PC-9 (cell line): ENCODE results near the gene OR2V1. TPM values are rescaled to one million over a fixed set of nuclear protein-coding genes. Genes with fewer than 3 reads are reported as not detected.

Experiments
- BruUV-seq: library from RNA; stranded (reverse); fragments of 400-500 nt; replicated peaks from 2 replicates; lab custom pipeline; 2021; lab: Mats Ljungman, UMichigan
- CTCF ChIA-PET: fragments of 300-600 bp; sonication (Branson Sonifier 250); formaldehyde crosslinking; loops from one replicate; lab custom pipeline; 2022; ENCODE audit warnings: antibody characterized with exemption; lab: Charles Lee
- POLR2A ChIA-PET: fragments of 300-600 bp; sonication (Branson Sonifier 250); formaldehyde crosslinking; loops from one replicate; lab custom pipeline; 2022; ENCODE audit warnings: antibody characterized with exemption; ENCODE audit not compliant: unreplicated experiment; lab: Charles Lee
- DNase-seq, 2 experiments: peaks; one replicate each; pipeline versions ENCODE4 v3.0.0 to v3.0.0-alpha.2; 2015 to 2022; ENCODE audit warnings: mixed read lengths in 1 of 2
- H2AFZ ChIP-seq: fragments of 200-600 bp; sonication (generic); 2 replicates; pipeline ENCODE4 v1.8.1; 2017; ENCODE audit warnings: antibody characterized with exemption
- H3F3A ChIP-seq: fragments of 200-600 bp; sonication (generic); 2 replicates; pipeline ENCODE4 v1.8.1; 2017; ENCODE audit warnings: antibody characterized with exemption, mild to moderate bottlenecking, low read depth; ENCODE audit not compliant: insufficient read depth
- H3K27ac ChIP-seq: fragments of 200-600 bp; sonication (generic); 2 replicates; pipeline ENCODE4 v1.6.1; 2016; ENCODE audit warnings: mixed run types
- H3K27me3 ChIP-seq: fragments of 200-600 bp; sonication (generic); 2 replicates; pipeline ENCODE4 v1.6.1; 2016; ENCODE audit warnings: low read depth, mixed run types; ENCODE audit not compliant: insufficient read depth
- H3K36me3 ChIP-seq: fragments of 200-600 bp; sonication (generic); 2 replicates; pipeline ENCODE4 v1.6.1; 2016; ENCODE audit warnings: low read depth, mixed run types
- H3K4me1 ChIP-seq: fragments of 200-600 bp; sonication (generic); replicated peaks from 2 replicates; pipeline ENCODE4 v1.6.1; 2016; ENCODE audit warnings: mixed run types; ENCODE audit not compliant: insufficient read depth
- H3K4me2 ChIP-seq: fragments of 200-600 bp; sonication (generic); 2 replicates; pipeline ENCODE4 v1.6.1; 2017; ENCODE audit warnings: mixed run types
- H3K4me3 ChIP-seq: fragments of 200-600 bp; sonication (generic); 2 replicates; pipeline ENCODE4 v1.6.1; 2016; ENCODE audit warnings: mixed run types
- H3K79me2 ChIP-seq: fragments of 200-600 bp; sonication (generic); 2 replicates; pipeline ENCODE4 v1.6.1; 2017; ENCODE audit warnings: low read depth, mixed run types
- H3K9me2 ChIP-seq: fragments of 200-600 bp; sonication (generic); 2 replicates; pipeline ENCODE4 v1.8.1; 2017; ENCODE audit warnings: mild to moderate bottlenecking; ENCODE audit not compliant: insufficient read depth
- H3K9me3 ChIP-seq: fragments of 200-600 bp; sonication (generic); 2 replicates; pipeline ENCODE4 v1.8.1; 2016; ENCODE audit warnings: low read depth; ENCODE audit not compliant: insufficient read depth
- H4K20me1 ChIP-seq: fragments of 200-600 bp; sonication (generic); 2 replicates; pipeline ENCODE4 v1.8.1; 2017; ENCODE audit not compliant: insufficient read depth
- EZH2 ChIP-seq: fragments of 200-600 bp; sonication (generic); IDR thresholded peaks from 2 replicates; pipeline ENCODE4 v1.8.0; 2017; ENCODE audit warnings: antibody characterized with exemption, low read depth
- intact Hi-C: fragments of 100-400 bp; cut with micrococcal nuclease; formaldehyde crosslinking; loops from one replicate; pipeline ENCODE4 v1.10.0; 2022; ENCODE audit not compliant: unreplicated experiment
- total RNA-seq: library from RNA; stranded (reverse); gene quantifications from 2 replicates; pipeline ENCODE4 v1.2.3, GENCODE V29; 2021
- TF ChIP-seq, protein P1 (sequence below): fragments of 200-600 bp; sonication (generic); conservative IDR thresholded peaks from 2 replicates; pipeline ENCODE4 v1.6.1; 2017; ENCODE audit warnings: mixed run types, antibody characterized with exemption, mild to moderate bottlenecking, moderate library complexity

The OR2V1 gene
- total RNA-seq, 1 experiment from 2014 or later: not detected

DNA sequence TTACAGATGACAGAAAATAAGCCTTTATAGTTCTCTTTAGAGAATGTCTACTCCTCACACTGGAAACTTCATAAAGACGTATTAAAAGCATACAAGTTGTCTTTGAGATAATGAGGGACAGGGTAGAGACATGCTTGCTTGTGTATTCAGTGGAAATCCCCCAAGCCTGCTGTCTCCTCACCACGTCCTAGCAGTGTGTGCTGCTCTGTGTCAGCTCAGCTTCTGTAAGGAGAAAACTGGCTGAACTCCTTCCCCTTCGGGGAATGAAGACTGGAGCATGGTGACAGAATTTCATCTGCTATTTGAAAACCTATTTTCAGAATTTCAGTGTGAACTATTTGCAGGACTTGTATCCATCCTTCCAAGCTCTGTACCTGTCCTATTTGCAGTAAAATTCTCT is 25.8 kb upstream of the OR2V1 start:
- Histone ChIP-seq H3K27ac (no peak overlapping the region), H3K9me2 (no peaks in the 10 kb centered on the region), H3K4me1 (peaks cover 35% of the 10 kb centered on the region), H4K20me1 (no peaks in the 10 kb centered on the region), H3K79me2 (no peaks in the 10 kb centered on the region), H3K36me3 (no peaks in the 10 kb centered on the region), H3K27me3 (no peaks in the 10 kb centered on the region), H3F3A (peaks cover 42% of the 10 kb centered on the region), H3K4me3 (no peak overlapping the region), H3K9me3 (peaks cover 4% of the 10 kb centered on the region; the same call in 1 of the 2 replicates), H2AFZ (no peak overlapping the region), H3K4me2 (no peak overlapping the region)
- POLR2A ChIA-PET: no interaction called here
- no peak for TF ChIP-seq EZH2
- TF ChIP-seq, protein P1, sequence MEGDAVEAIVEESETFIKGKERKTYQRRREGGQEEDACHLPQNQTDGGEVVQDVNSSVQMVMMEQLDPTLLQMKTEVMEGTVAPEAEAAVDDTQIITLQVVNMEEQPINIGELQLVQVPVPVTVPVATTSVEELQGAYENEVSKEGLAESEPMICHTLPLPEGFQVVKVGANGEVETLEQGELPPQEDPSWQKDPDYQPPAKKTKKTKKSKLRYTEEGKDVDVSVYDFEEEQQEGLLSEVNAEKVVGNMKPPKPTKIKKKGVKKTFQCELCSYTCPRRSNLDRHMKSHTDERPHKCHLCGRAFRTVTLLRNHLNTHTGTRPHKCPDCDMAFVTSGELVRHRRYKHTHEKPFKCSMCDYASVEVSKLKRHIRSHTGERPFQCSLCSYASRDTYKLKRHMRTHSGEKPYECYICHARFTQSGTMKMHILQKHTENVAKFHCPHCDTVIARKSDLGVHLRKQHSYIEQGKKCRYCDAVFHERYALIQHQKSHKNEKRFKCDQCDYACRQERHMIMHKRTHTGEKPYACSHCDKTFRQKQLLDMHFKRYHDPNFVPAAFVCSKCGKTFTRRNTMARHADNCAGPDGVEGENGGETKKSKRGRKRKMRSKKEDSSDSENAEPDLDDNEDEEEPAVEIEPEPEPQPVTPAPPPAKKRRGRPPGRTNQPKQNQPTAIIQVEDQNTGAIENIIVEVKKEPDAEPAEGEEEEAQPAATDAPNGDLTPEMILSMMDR: no peak
- BruUV-seq: no TSS peak
- CTCF ChIA-PET: interaction anchor here (0.6 kb wide), 1 partner anchor 105 kb away, joined by 4 read pairs; no protein-coding TSS in a partner anchor
- intact Hi-C loops: no loop called here
- DNase-seq: no peak

DNA sequence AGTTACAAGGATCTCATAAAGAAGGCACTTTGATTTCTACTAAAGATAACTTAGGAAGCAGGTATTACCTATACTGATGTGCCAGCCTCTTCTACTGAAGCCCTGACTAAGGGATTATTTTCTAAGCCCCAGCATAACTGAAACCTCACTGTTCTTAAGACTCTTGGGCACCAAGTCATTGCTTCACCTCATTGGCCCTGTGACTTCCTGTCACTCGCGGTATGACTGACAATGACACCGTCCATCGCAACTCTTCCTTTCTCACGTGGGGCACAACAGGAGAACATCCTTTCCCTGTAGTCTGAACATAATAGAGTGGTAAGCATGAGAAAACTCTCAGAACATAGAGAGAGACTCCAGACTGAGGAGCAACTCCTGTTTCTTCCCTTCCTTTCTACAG is 22.8 kb upstream of the OR2V1 start:
- H4K20me1 ChIP-seq: no peaks in the 10 kb centered on the region
- TF ChIP-seq, protein P1: no peak
- no peak for TF ChIP-seq EZH2
- CTCF ChIA-PET: no interaction called here

DNA sequence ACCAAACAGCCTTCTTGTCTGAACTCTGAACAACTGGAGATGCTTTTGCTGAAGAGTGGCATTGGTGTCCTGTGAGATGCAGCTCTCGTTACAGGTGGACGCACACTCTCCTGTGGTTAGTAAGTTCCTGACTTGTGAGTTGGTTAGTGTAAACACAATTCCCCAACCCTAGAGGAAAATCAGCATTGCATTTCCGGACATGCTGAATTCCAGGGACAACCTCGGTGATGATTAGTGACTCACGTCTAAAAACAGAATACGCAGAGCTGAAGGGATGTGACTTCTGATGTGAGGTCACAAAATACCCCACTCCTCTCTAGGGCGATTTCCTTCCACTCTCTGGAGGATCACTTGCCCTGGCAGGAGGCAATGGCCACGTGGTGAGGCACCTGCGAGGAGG is 21.4 kb upstream of the OR2V1 start:
- H3K9me3 ChIP-seq: peaks cover 4% of the 10 kb centered on the region; the same call in 1 of the 2 replicates
- no TSS peak for BruUV-seq
- H3K4me3 ChIP-seq: peak overlapping the region; percentile 6; the same call in 1 of the 2 replicates
- no peaks in the 10 kb centered on the region for H3K27me3 ChIP-seq
- TF ChIP-seq, protein P1: no peak
- no peak for TF ChIP-seq EZH2
- DNase-seq: peak; percentile 35 to 94
- CTCF ChIA-PET: no interaction called here
- no peaks in the 10 kb centered on the region for H3K79me2 ChIP-seq
- no peaks in the 10 kb centered on the region for H4K20me1 ChIP-seq
- H3K27ac ChIP-seq: peak overlapping the region; percentile 64
- H3K4me2 ChIP-seq: peak overlapping the region; percentile 63
- H3K36me3 ChIP-seq: no peaks in the 10 kb centered on the region
- 0 out of 2 replicates have a peak overlapping the region, but pooled peaks have one; percentile 15 for H2AFZ ChIP-seq
- H3F3A ChIP-seq: peaks cover 41% of the 10 kb centered on the region
- H3K4me1 ChIP-seq: peaks cover 61% of the 10 kb centered on the region
- POLR2A ChIA-PET: no interaction called here
- no peaks in the 10 kb centered on the region for H3K9me2 ChIP-seq
- intact Hi-C loops: no loop called here

More for the DNA sequence above, 22.8 kb upstream of the OR2V1 start:
- Histone ChIP-seq H3K27me3 (no peaks in the 10 kb centered on the region), H2AFZ (no peak overlapping the region), H3K4me1 (peaks cover 53% of the 10 kb centered on the region), H3K9me3 (peaks cover 4% of the 10 kb centered on the region; the same call in 1 of the 2 replicates), H3K36me3 (no peaks in the 10 kb centered on the region), H3K9me2 (no peaks in the 10 kb centered on the region), H3K79me2 (no peaks in the 10 kb centered on the region), H3K27ac (no peak overlapping the region; the same call in 1 of the 2 replicates), H3K4me3 (no peak overlapping the region; the same call in 1 of the 2 replicates), H3F3A (peaks cover 38% of the 10 kb centered on the region), H3K4me2 (peak overlapping the region; percentile 24; the same call in 1 of the 2 replicates)
- intact Hi-C loops: no loop called here
- DNase-seq: no peak
- POLR2A ChIA-PET: no interaction called here
- BruUV-seq: no TSS peak
